Measurements from ENCODE around the gene MTFP1.
"Not testable (repeated sequence)": the region's sequence is repeated elsewhere in the genome, so short reads cannot be mapped to it uniquely, and the experiment has no call there.

Gene MTFP1

GRCh38 chr22:30402028-30402765 lies 23.4 kb upstream of the MTFP1 start:
- no peak for FAIRE-seq

GRCh38 chr22:30402766-30403104 lies 22.8 kb upstream of the MTFP1 start:
- FAIRE-seq = not testable (repeated sequence)

GRCh38 chr22:30404307-30404706 lies 21.3 kb upstream of the MTFP1 start:
- FAIRE-seq = no peak

GRCh38 chr22:30405731-30406130 lies 19.8 kb upstream of the MTFP1 start:
- FAIRE-seq = no peak

- no peak for FAIRE-seq
Measured at GRCh38 chr22:30406400-30406799, 19.2 kb upstream of the MTFP1 start.

- no peak for FAIRE-seq
Measured at GRCh38 chr22:30408388-30409102, 17.0 kb upstream of the MTFP1 start.

- no peak for FAIRE-seq
Measured at GRCh38 chr22:30411780-30412179, 13.8 kb upstream of the MTFP1 start.

- FAIRE-seq = no peak
Measured at GRCh38 chr22:30413001-30413400, 12.6 kb upstream of the MTFP1 start.

GRCh38 chr22:30413745-30414524 lies 11.6 kb upstream of the MTFP1 start:
- FAIRE-seq = no peak

- no peak for FAIRE-seq
Measured at GRCh38 chr22:30414525-30415047, 11.0 kb upstream of the MTFP1 start.

- FAIRE-seq = no peak
Measured at GRCh38 chr22:30416403-30416802, 9.2 kb upstream of the MTFP1 start.

GRCh38 chr22:30416837-30417236 lies 8.7 kb upstream of the MTFP1 start:
- no peak for FAIRE-seq

- no peak for FAIRE-seq
Measured at GRCh38 chr22:30420347-30421125, 5.0 kb upstream of the MTFP1 start.

GRCh38 chr22:30421695-30422480 lies 3.7 kb upstream of the MTFP1 start:
- FAIRE-seq = no peak

GRCh38 chr22:30422481-30423300 lies 2.9 kb upstream of the MTFP1 start:
- FAIRE-seq = no peak

- FAIRE-seq = no peak
Measured at GRCh38 chr22:30423301-30423958, 2.1 kb upstream of the MTFP1 start.

- FAIRE-seq = no peak
Measured at GRCh38 chr22:30423959-30424533, 1.5 kb upstream of the MTFP1 start.

- no peak for FAIRE-seq
Measured at GRCh38 chr22:30424534-30425326, 838 bp upstream of the MTFP1 start.

- no peak for FAIRE-seq
Measured at GRCh38 chr22:30425327-30425615, 297 bp upstream of the MTFP1 start.
